Measurements from ENCODE around the gene PAPLN. TPM values are rescaled to one million over a fixed set of nuclear protein-coding genes. Genes with fewer than 3 reads are reported as not detected.

Gene PAPLN
- total RNA-seq, 1 donor from 2014 or later: 20.2 TPM

DNA sequence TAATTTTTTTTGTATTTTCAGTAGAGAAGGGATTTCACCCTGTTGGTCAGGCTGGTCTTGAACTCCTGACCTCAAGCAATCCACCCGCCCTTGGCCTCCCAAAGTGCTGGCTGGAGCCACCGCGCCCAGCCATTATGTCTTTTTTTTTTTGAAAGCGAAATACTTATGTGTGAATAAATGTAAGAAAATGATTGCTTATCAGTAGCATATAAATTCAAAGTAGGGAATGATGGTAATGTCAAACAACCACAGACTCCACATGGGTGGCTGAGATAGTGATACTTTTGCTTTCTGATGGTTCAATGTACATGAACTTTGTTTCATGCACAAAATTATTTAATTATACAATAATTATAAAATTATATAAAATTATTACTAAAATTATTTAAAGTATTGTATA lies 75.8 kb downstream of the PAPLN start:
- peaks cover 7% of the 10 kb centered on the region for H3K36me3 ChIP-seq
- H3K4me3 ChIP-seq: no peak overlapping the region
- H3K27ac ChIP-seq: no peak overlapping the region
- DNase-seq (no peak), ATAC-seq (no peak)
- intact Hi-C loops (cut with DNase I): no loop called here
- TF ChIP-seq CTCF (IDR thresholded peaks at IDR 0.05): no peak
- no peaks in the 10 kb centered on the region for H3K9me3 ChIP-seq
- peaks cover 10% of the 10 kb centered on the region for H3K4me1 ChIP-seq
- no peaks in the 10 kb centered on the region for H3K27me3 ChIP-seq

GRCh38 chr14:73323896-73324399 lies 86.6 kb downstream of the PAPLN start:
- Histone ChIP-seq H3K27ac (no peak overlapping the region), H3K4me3 (no peak overlapping the region), H3K9me3 (no peaks in the 10 kb centered on the region), H3K36me3 (peaks cover 17% of the 10 kb centered on the region), H3K27me3 (no peaks in the 10 kb centered on the region), H3K4me1 (peaks cover 4% of the 10 kb centered on the region)
- no peak for TF ChIP-seq CTCF (IDR thresholded peaks at IDR 0.05)
- ATAC-seq: no peak
- DNase-seq: no peak
- intact Hi-C loops (cut with DNase I): no loop called here

Other genes with a start within 250 kb of the PAPLN start
- 21.6 TPM for gene ZFYVE1, start 210.4 kb upstream of the PAPLN start, total RNA-seq
- gene RBM25, start 179.0 kb upstream of the PAPLN start, total RNA-seq: 70.1 TPM
- gene PSEN1, start 101.0 kb upstream of the PAPLN start, total RNA-seq: 63.9 TPM
- 139 TPM for gene NUMB, start 221.0 kb downstream of the PAPLN start, total RNA-seq